ENCODE results near the gene ADGRG6.

- TF ChIP-seq EZH2 (IDR thresholded peaks at IDR 0.05) = no peak
- TF ChIP-seq POLR2AphosphoS5 (IDR thresholded peaks at IDR 0.05; ENCODE audit: borderline replicate concordance, low read depth, low read length) = no peak
- no peak for TF ChIP-seq FOXP2 (optimal IDR thresholded peaks at IDR 0.05; ENCODE audit: control extremely low read depth, extremely low read length, insufficient read depth)
Measured at GRCh38 chr6:142372348-142372747, 70.5 kb downstream of the ADGRG6 start.

Data from SK-N-MC (cell line).